Measurements from ENCODE around the gene KDM1B. TPM values are rescaled to one million over a fixed set of nuclear protein-coding genes. Genes with fewer than 3 reads are reported as not detected.

KDM1B gene
- total and polyA plus RNA-seq, 2 experiments from 2014 or later = 3.8 to 9.0 TPM

GRCh38 chr6:18187701-18188100 is 32.5 kb downstream of the KDM1B start:
- peaks cover 43% of the 10 kb centered on the region for H3K4me1 Mint-ChIP-seq
- peaks cover 13% of the 10 kb centered on the region; the same call in 2 of the 3 replicates for H3K36me3 Mint-ChIP-seq (ENCODE audit: low read depth)
- no peak overlapping the region for H3K4me3 ChIP-seq
- H3K9me3 Mint-ChIP-seq = no peaks in the 10 kb centered on the region
- no peaks in the 10 kb centered on the region for H3K79me2 ChIP-seq (replicated peaks; ENCODE audit: insufficient read depth)
- H3K9me2 ChIP-seq (ENCODE audit: insufficient read depth) = no peaks in the 10 kb centered on the region
- H3K27ac ChIP-seq (ENCODE audit: low read depth) = no peak overlapping the region
- no peak for ATAC-seq
- peak overlapping the region; percentile 64; the same call in 1 of the 2 replicates for H3K27ac Mint-ChIP-seq
- peaks cover 2% of the 10 kb centered on the region for H3K27me3 Mint-ChIP-seq (ENCODE audit: insufficient read depth, low read depth, poor library complexity)
- no peaks in the 10 kb centered on the region for H4K20me1 ChIP-seq (replicated peaks; ENCODE audit: insufficient read depth)
- H3K27me3 ChIP-seq (ENCODE audit: insufficient read depth) = no peaks in the 10 kb centered on the region
- no peak overlapping the region for H2AFZ ChIP-seq
- DNase-seq (ENCODE audit: low spot score) = no peak
- no peak overlapping the region for H3K4me3 Mint-ChIP-seq
- no peak overlapping the region for H3K4me2 ChIP-seq
- TF ChIP-seq STAT1 (IDR thresholded peaks at IDR 0.05; ENCODE audit: unreplicated experiment) = no peak
- TF ChIP-seq JUNB (IDR thresholded peaks at IDR 0.05; ENCODE audit: unreplicated experiment) = no peak
- no peak for TF ChIP-seq REST (IDR thresholded peaks at IDR 0.05; ENCODE audit: unreplicated experiment)
- TF ChIP-seq ZNF114 (CRISPR knock-in tag; IDR thresholded peaks at IDR 0.05) = no peak
- TF ChIP-seq POLR2AphosphoS5 (IDR thresholded peaks at IDR 0.05; ENCODE audit: low read depth) = no peak
- TF ChIP-seq CTCF (conservative IDR thresholded peaks at IDR 0.05; ENCODE audit: low read depth in 2 of 2) = peak in 1 of 2 experiments; percentile 45; a peak in 2 of 4 replicates
- no peaks in the 10 kb centered on the region for H3F3A ChIP-seq (replicated peaks; ENCODE audit: low read depth)
- H3K36me3 ChIP-seq (ENCODE audit: insufficient read depth) = no peaks in the 10 kb centered on the region
- H3K4me1 ChIP-seq (ENCODE audit: insufficient read depth) = peaks cover 21% of the 10 kb centered on the region

GRCh38 chr6:18189196-18189595 is 34.0 kb downstream of the KDM1B start:
- ATAC-seq = no peak
- H4K20me1 ChIP-seq (replicated peaks; ENCODE audit: insufficient read depth) = no peaks in the 10 kb centered on the region
- H3K27me3 ChIP-seq (ENCODE audit: insufficient read depth) = no peaks in the 10 kb centered on the region
- Mint-ChIP-seq H3K27ac (no peak overlapping the region), H3K4me1 (peaks cover 33% of the 10 kb centered on the region), H3K36me3 (ENCODE audit: low read depth) (peaks cover 7% of the 10 kb centered on the region; the same call in 2 of the 3 replicates), H3K4me3 (no peak overlapping the region), H3K27me3 (ENCODE audit: insufficient read depth, low read depth, poor library complexity) (peaks cover 4% of the 10 kb centered on the region), H3K9me3 (no peaks in the 10 kb centered on the region)
- DNase-seq (ENCODE audit: low spot score) = no peak
- H3K36me3 ChIP-seq (ENCODE audit: insufficient read depth) = no peaks in the 10 kb centered on the region
- peaks cover 21% of the 10 kb centered on the region for H3K4me1 ChIP-seq (ENCODE audit: insufficient read depth)
- no peak overlapping the region for H3K27ac ChIP-seq (ENCODE audit: low read depth)
- no peaks in the 10 kb centered on the region for H3K9me2 ChIP-seq (ENCODE audit: insufficient read depth)
- no peaks in the 10 kb centered on the region for H3F3A ChIP-seq (replicated peaks; ENCODE audit: low read depth)
- H3K4me2 ChIP-seq = no peak overlapping the region
- H2AFZ ChIP-seq = no peak overlapping the region
- no peaks in the 10 kb centered on the region for H3K79me2 ChIP-seq (replicated peaks; ENCODE audit: insufficient read depth)
- H3K4me3 ChIP-seq = no peak overlapping the region
- TF ChIP-seq ZNF331 (CRISPR knock-in tag; IDR thresholded peaks at IDR 0.05; ENCODE audit: low read depth) = no peak
- no peak for TF ChIP-seq NANOG (IDR thresholded peaks at IDR 0.05; ENCODE audit: borderline replicate concordance)
- no peak for TF ChIP-seq POLR2AphosphoS5 (IDR thresholded peaks at IDR 0.05; ENCODE audit: low read depth)
- no peak for TF ChIP-seq CREB1 (CRISPR knock-in tag; IDR thresholded peaks at IDR 0.05; ENCODE audit: low read depth)
- TF ChIP-seq STAT1 (IDR thresholded peaks at IDR 0.05; ENCODE audit: unreplicated experiment) = no peak
- TF ChIP-seq EZH2 (IDR thresholded peaks at IDR 0.05; ENCODE audit: low read depth, unreplicated experiment) = no peak
- TF ChIP-seq CTCF (conservative IDR thresholded peaks at IDR 0.05; ENCODE audit: low read depth in 2 of 2) = no peak
- TF ChIP-seq ZNF114 (CRISPR knock-in tag; IDR thresholded peaks at IDR 0.05) = no peak
- no peak for TF ChIP-seq REST (IDR thresholded peaks at IDR 0.05; ENCODE audit: unreplicated experiment)

Measured in GM23338 (cell line).